ENCODE results near the gene CHAMP1.
A peak's percentile ranks its signal among the peaks of the same experiment; 100 is the strongest.

The CHAMP1 gene

GRCh38 chr13:114296902-114297301, 17.4 kb upstream of the CHAMP1 start:
- H3K4me3 ChIP-seq (ENCODE audit: low read depth, low read length): no peak overlapping the region

GRCh38 chr13:114298866-114299265, 15.4 kb upstream of the CHAMP1 start:
- H3K4me3 ChIP-seq (ENCODE audit: low read depth, low read length): no peak overlapping the region

- H3K4me3 ChIP-seq (ENCODE audit: low read depth, low read length): no peak overlapping the region
Observed at GRCh38 chr13:114299604-114300305, 14.5 kb upstream of the CHAMP1 start.

GRCh38 chr13:114303700-114304327, 10.5 kb upstream of the CHAMP1 start:
- no peak overlapping the region for H3K4me3 ChIP-seq (ENCODE audit: low read depth, low read length)

GRCh38 chr13:114304346-114305034, 9.8 kb upstream of the CHAMP1 start:
- no peak overlapping the region for H3K4me3 ChIP-seq (ENCODE audit: low read depth, low read length)

- H3K4me3 ChIP-seq (ENCODE audit: low read depth, low read length): no peak overlapping the region
Observed at GRCh38 chr13:114309086-114309485, 5.2 kb upstream of the CHAMP1 start.

- no peak overlapping the region for H3K4me3 ChIP-seq (ENCODE audit: low read depth, low read length)
Observed at GRCh38 chr13:114309806-114310410, 4.4 kb upstream of the CHAMP1 start.

- H3K4me3 ChIP-seq (ENCODE audit: low read depth, low read length): no peak overlapping the region
Observed at GRCh38 chr13:114310956-114311355, 3.3 kb upstream of the CHAMP1 start.

- H3K4me3 ChIP-seq (ENCODE audit: low read depth, low read length): no peak overlapping the region
Observed at GRCh38 chr13:114311387-114311786, 2.9 kb upstream of the CHAMP1 start.

- no peak overlapping the region for H3K4me3 ChIP-seq (ENCODE audit: low read depth, low read length)
Observed at GRCh38 chr13:114311908-114312307, 2.4 kb upstream of the CHAMP1 start.

GRCh38 chr13:114313061-114313860, 1.0 kb upstream of the CHAMP1 start:
- H3K4me3 ChIP-seq (ENCODE audit: low read depth, low read length): peak overlapping the region; percentile 84

- H3K4me3 ChIP-seq (ENCODE audit: low read depth, low read length): peak overlapping the region; percentile 84
Observed at GRCh38 chr13:114315074-114315785, 927 bp downstream of the CHAMP1 start.

GRCh38 chr13:114318624-114319023, 4.3 kb downstream of the CHAMP1 start:
- no peak overlapping the region for H3K4me3 ChIP-seq (ENCODE audit: low read depth, low read length)

GRCh38 chr13:114319441-114319913, 5.2 kb downstream of the CHAMP1 start:
- H3K4me3 ChIP-seq (ENCODE audit: low read depth, low read length): no peak overlapping the region

GRCh38 chr13:114320065-114320464, 5.8 kb downstream of the CHAMP1 start:
- no peak overlapping the region for H3K4me3 ChIP-seq (ENCODE audit: low read depth, low read length)

GRCh38 chr13:114321256-114321655, 7.0 kb downstream of the CHAMP1 start:
- H3K4me3 ChIP-seq (ENCODE audit: low read depth, low read length): no peak overlapping the region

- no peak overlapping the region for H3K4me3 ChIP-seq (ENCODE audit: low read depth, low read length)
Observed at GRCh38 chr13:114323349-114323748, 9.0 kb downstream of the CHAMP1 start.

- no peak overlapping the region for H3K4me3 ChIP-seq (ENCODE audit: low read depth, low read length)
Observed at GRCh38 chr13:114324334-114324733, 10.0 kb downstream of the CHAMP1 start.

GRCh38 chr13:114325729-114326128, 11.4 kb downstream of the CHAMP1 start:
- no peak overlapping the region for H3K4me3 ChIP-seq (ENCODE audit: low read depth, low read length)

- H3K4me3 ChIP-seq (ENCODE audit: low read depth, low read length): no peak overlapping the region
Observed at GRCh38 chr13:114328034-114328433, 13.7 kb downstream of the CHAMP1 start.

Measured in iPS-11a (cell line).